Cardiac septum (tissue), 1 donor: ENCODE results near the gene LSM14B. TPM values are rescaled to one million over a fixed set of nuclear protein-coding genes. Genes with fewer than 3 reads are reported as not detected.

Experiments
- DNase-seq: peaks from one replicate; pipeline ENCODE4 v3.0.0-alpha.2; 2020; ENCODE audit warnings: low spot score
- intact Hi-C: fragments of 100-400 bp; cut with DNase I; formaldehyde crosslinking; loops from one replicate; pipeline ENCODE4 v1.14.0; 2022
- total RNA-seq: library from RNA; stranded (reverse); fragmentation: NEBNext Ultra II Directional; extraction: Animal tissue kit (Norgen Biotek cat#: 25700); gene quantifications from one replicate; pipeline ENCODE4 v1.2.1, GENCODE V29; 2021
- donor health status: DM: no; HTN: no; CAD: no.

The LSM14B gene
- total RNA-seq, 1 donor from 2014 or later = 51.0 TPM

DNA sequence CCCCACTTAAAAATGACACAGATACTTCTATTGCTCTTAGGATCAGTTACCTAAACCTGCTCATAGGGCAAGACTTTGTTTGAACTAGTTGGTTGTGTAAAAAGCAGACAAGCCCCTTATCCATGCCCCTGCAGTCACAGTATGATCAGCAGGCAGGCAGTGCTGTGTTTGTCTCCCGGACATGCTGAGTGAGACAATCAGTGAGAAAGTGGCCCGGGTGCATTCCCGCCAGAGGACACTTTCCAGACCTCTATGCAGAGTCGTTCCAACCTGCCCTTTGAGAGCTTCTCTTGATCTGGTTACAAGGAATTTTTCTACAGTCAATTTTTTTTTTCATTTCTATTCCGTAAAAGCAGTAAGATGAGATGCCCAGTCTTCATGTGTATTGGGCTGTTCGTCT, 6.2 kb downstream of the LSM14B start:
- intact Hi-C loops = no loop called here

DNA sequence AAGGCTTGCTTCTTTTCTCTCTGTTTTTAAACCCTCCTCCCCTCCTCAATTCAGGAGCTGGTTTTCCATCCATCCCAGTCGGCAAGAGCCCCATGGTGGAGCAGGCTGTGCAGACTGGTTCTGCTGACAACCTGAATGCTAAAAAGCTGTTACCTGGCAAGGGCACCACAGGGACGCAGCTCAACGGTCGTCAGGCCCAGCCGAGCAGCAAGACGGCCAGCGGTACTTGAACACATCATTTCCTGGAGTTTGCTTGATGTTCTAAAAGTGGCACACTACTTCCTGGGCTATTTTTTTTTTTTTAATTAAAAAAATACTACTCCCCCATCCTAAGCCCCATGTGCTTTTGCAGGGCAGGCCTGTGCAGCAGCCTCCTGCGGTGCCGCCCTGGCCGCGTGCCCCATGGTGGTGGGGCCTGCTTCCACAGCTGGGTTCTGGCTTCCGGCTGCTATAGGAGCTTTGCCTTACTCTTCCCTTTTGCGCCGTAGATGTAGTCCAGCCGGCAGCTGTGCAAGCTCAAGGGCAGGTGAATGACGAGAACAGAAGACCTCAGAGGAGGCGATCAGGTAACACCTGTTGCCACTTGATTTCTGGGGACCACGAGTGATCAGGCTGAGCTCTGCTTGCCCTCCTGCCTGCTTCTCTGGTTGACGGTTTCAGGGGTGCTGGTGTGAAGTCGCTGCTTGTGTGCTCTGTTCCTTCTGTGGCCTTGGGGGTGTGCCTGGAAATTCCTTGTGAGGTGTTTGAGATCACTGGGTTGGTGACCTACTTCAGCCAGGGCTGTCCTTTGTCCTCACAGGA, 7.7 kb downstream of the LSM14B start:
- intact Hi-C loops = no loop called here
- no peak for DNase-seq

More for the DNA sequence above, 6.2 kb downstream of the LSM14B start:
- no peak for DNase-seq

DNA sequence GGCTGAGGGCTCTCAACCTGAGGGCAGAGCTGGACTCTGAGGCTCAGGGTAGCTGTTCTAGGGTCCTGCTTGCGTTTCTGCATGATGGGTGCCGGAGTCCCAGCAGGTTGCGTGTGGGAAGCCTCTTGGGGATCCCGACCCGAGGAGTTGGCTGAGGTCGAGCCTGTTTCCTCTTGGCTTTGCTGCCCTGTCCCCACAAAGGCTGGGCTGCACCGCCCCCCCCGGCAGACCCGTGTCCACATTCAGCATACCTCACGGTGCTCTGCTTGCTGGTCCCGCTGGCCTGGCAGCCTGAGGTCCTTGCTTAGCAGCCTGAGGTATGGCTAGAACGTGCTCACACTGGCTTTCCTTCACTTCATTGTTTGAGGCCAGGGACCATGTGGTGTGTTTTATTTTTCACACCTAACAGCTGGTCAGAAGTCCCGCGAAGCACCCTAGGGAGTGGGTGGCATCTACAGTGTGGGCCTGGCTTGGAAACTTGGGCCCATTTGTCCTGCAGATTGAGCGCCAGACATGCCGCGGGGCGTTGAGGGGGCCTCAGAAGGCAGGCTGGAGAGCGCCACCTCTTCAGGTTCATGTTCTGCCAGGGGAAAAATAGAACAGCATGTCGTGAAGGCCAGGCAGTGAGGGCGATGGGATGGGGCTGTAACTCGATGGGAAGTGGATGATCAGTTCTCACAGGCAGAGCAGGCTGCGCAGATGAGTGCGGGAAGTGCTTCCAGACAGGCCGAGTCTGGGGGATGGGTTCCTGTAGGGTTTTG, 9.5 kb downstream of the LSM14B start:
- no peak for DNase-seq
- intact Hi-C loops = no loop called here

- DNase-seq = peak; percentile 82
- intact Hi-C loops = no loop called here
These were observed 10.1 kb downstream of the LSM14B start for GRCh38 chr20:62132421-62132820.

DNA sequence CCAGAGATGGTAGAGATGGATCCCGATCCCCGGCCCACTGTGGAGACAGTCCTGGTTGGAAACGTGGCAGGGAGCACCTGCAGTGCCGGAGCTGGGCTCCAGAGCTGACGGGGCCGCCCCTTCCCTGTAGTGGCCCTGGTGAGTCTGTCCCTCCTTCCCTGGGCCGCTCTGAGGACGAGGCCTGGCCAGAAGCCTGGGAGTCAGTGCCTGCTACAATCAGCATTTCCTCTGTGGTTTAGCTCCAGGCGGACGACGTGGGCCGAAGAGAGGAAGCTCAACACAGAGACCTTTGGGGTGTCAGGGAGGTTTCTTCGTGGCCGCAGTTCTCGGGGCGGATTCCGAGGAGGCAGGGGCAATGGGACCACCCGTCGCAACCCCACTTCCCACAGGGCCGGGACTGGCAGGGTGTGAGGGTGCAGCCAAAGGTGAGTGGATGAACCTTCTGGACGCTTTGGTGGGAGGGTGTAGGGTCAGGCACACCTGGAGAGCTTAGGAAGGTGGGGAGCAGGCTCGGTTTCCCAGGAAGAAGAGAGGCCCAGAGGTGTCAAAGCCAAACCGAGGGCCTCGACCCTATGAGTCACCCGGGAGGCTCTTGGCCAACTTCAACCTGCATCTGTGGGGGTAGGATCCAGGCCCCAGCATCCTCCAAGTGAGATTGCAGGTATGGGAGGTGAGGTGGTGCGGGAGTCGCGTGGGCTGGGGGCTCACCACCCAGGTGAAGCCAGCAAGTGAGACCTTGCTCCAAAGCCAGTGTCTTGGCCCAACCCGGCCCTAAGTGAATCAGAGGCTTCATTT, 11.0 kb downstream of the LSM14B start:
- intact Hi-C loops = no loop called here

GRCh38 chr20:62133864-62134263, 11.6 kb downstream of the LSM14B start:
- DNase-seq = no peak
- intact Hi-C loops = no loop called here

More for the DNA sequence above, 11.0 kb downstream of the LSM14B start:
- no peak for DNase-seq

GRCh38 chr20:62134735-62135231, 12.5 kb downstream of the LSM14B start:
- intact Hi-C loops = loop anchor here (5.0 kb wide), 2 partner anchors 107 to 122 kb away; no protein-coding TSS in a partner anchor
- no peak for DNase-seq

- DNase-seq = no peak
- intact Hi-C loops = loop anchor here (5.0 kb wide), 2 partner anchors 108 to 123 kb away; no protein-coding TSS in a partner anchor
These were observed 13.4 kb downstream of the LSM14B start for GRCh38 chr20:62135573-62136266.

GRCh38 chr20:62136283-62137091, 14.2 kb downstream of the LSM14B start:
- DNase-seq = no peak
- intact Hi-C loops = loop anchor here (5.0 kb wide), 2 partner anchors 109 to 124 kb away; no protein-coding TSS in a partner anchor

- intact Hi-C loops = loop anchor here (5.0 kb wide), 2 partner anchors 110 to 125 kb away; no protein-coding TSS in a partner anchor
- DNase-seq = no peak
These were observed 14.8 kb downstream of the LSM14B start for GRCh38 chr20:62137092-62137384.

GRCh38 chr20:62137478-62138203, 15.4 kb downstream of the LSM14B start:
- no peak for DNase-seq
- intact Hi-C loops = loop anchor here (5.0 kb wide), 2 partner anchors 110 to 125 kb away; no protein-coding TSS in a partner anchor

DNA sequence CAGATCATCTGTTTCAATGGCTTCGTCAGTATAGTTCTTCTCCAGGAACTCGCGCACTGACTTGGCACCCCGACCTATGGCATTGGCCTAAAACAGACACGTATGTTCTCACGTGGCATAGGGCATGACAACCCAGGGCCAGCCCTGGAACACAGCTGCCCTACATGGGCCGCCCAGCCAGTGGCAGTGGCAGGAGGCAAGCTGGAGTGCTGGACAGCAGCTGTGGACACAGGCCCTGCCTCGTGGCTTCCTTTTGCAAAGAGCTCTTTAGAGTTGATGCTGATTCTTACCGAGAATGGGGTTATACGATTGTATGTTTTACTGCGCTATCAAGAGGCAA, 15.9 kb downstream of the LSM14B start:
- intact Hi-C loops = loop anchor here (5.0 kb wide), 2 partner anchors 111 to 126 kb away; no protein-coding TSS in a partner anchor
- no peak for DNase-seq

DNA sequence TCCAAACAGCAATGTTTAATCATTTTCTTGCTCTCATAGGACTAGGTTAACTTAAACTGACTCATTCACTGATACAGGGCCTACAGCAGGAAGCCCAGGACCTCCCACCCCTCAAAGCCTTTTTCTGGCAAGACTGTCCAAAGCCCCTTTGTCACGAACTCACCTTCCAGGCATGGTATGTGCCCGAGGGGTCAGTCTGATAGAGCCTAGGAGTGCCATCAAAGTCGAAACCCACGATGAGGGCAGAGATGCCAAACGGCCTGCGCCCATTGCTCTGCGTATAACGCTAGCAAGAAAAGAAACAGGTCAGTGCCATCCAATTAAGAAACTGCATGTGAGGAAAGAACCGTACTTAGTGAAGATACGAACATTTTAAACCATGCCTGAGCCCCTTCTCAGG, 16.6 kb downstream of the LSM14B start:
- intact Hi-C loops = loop anchor here (5.0 kb wide), 2 partner anchors 112 to 127 kb away; no protein-coding TSS in a partner anchor
- DNase-seq = no peak

- intact Hi-C loops = loop anchor here (5.0 kb wide), 3 partner anchors 77 to 127 kb away; no protein-coding TSS in a partner anchor
- no peak for DNase-seq
These were observed 17.4 kb downstream of the LSM14B start for GRCh38 chr20:62139636-62140035.

DNA sequence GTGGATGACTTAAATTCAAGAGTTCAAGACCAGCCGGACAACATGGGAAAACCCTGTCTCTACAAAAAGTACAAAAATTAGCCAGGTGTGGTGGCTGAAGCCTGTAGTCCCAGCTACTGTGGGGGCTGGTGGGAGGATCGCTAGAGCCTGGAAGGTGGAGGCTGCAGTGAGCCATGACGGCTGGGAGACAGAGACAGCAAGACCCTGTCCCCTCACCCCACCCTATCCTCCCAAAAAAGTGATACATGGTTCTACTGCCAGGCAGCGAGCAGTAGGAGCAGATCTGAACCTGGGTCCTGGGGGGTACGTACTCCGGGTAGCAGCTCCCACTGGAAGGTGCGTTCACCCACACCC, 18.7 kb downstream of the LSM14B start:
- intact Hi-C loops = loop anchor here (5.0 kb wide), 1 partner anchor 79 kb away; no protein-coding TSS in a partner anchor
- no peak for DNase-seq

DNA sequence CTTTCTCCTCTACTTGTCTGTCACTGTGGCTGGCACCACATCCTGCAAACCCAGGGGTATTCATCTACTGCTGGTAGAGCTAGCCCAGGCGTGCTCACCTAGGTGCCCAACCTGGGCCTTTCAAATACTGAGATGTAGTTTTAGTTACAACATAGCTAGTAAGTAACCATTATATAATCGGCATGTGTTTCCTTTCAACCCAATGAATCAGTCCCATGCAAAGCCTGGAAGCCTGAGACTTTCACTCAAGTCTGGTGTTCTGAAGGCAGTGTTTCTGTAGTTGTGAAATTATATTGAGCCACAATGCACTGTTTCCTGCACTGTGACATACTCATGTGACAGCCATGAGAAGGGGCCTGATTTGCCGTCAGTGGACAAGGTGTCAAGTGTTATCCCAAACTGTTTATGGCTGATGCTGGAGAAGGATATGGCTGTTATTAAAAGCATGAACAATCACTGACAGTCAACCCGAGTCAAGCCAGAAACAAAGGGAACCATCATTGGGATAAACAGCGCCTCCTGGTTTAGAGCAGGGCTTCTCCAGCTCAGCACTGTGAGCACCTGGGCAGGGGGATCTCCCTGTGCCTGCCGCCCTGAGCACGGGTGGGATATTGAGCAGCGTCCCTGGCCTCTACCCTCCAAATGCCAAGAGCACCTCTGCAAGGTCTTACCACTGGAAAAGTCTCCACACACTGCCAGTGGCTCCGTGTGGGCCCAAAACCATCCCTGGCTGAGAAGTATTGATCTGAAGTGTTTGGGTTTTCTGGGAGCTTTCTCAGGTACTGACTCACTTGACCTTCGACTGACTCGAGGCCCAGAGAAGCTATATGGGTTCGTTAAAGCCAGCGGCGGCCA, 19.3 kb downstream of the LSM14B start:
- intact Hi-C loops = loop anchor here (2.0 to 5.0 kb wide), 2 partner anchors 19 to 79 kb away; partner anchors contain the start of gene LSM14B
- DNase-seq = no peak
